GM19397 (cell line): ENCODE results near the gene SMARCC1.

Experiments used
- ATAC-seq: cut with Tn5 transposase; IDR thresholded peaks from one replicate; pipeline ENCODE4 v1.9.1; 2021; ENCODE audit warnings: mild to moderate bottlenecking, moderate library complexity; ENCODE audit not compliant: unreplicated experiment

The SMARCC1 gene

GRCh38 chr3:47565734-47566550, 215.8 kb downstream of the SMARCC1 start:
- no peak for ATAC-seq

GRCh38 chr3:47556351-47556750, 225.3 kb downstream of the SMARCC1 start:
- ATAC-seq, result no peak

GRCh38 chr3:47554335-47554734, 227.4 kb downstream of the SMARCC1 start:
- no peak for ATAC-seq

GRCh38 chr3:47553407-47553806, 228.3 kb downstream of the SMARCC1 start:
- ATAC-seq, result no peak

- ATAC-seq, result no peak
Observed at GRCh38 chr3:47542471-47543173, 239.1 kb downstream of the SMARCC1 start.

- no peak for ATAC-seq
Observed at GRCh38 chr3:47541583-47542108, 240.0 kb downstream of the SMARCC1 start.

- ATAC-seq, result no peak
Observed at GRCh38 chr3:47540281-47540680, 241.4 kb downstream of the SMARCC1 start.

- ATAC-seq, result no peak
Observed at GRCh38 chr3:47536967-47537366, 244.7 kb downstream of the SMARCC1 start.

GRCh38 chr3:47536221-47536891, 245.3 kb downstream of the SMARCC1 start:
- ATAC-seq, result no peak
